ENCODE data around the gene LNX1. TPM values are rescaled to one million over a fixed set of nuclear protein-coding genes. Genes with fewer than 3 reads are reported as not detected.

The LNX1 gene
- total and polyA plus RNA-seq, 2 of the 13 experiments (the other 11 are each of a cell fraction or from before 2014, with no cell fraction given) = 0.49 TPM

DNA sequence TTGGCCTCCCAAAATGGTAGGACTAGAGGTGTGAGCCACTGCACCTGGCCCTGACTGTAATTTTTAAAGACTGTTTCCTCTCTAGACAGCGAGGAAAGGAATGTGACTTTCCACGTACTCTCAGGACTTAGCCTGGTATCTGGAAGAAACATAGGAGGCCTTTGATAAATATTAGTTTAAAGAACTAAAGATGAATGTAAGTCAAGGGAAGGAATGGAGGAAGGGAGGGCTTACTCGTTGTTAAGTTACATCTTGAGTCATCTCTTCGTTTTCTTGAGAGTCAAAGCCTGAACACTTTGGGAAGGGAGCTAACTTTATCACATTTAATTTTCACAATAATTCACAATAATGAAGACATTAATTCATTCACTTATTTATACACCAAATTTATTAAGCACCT lies 7.2 kb upstream of the LNX1 start:
- H4K20me1 ChIP-seq (ENCODE audit: insufficient read depth, low read length) = no peaks in the 10 kb centered on the region
- no peak overlapping the region for H3K9ac ChIP-seq (ENCODE audit: insufficient read depth, low read depth, low read length)
- no peaks in the 10 kb centered on the region for H3K36me3 ChIP-seq (replicated peaks in 1 of 2; ENCODE audit: control insufficient read depth in 1 of 2, insufficient read depth in 2 of 2, low read length in 2 of 2)
- ATAC-seq (no peak), FAIRE-seq (no peak), DNase-seq (ENCODE audit: low spot score) (no peak)
- H3K79me2 ChIP-seq (ENCODE audit: insufficient read depth, low read length) = no peaks in the 10 kb centered on the region
- intact Hi-C loops (cut with micrococcal nuclease; ENCODE audit: unreplicated experiment) (no loop called here), in situ Hi-C loops (cut with HindIII; ENCODE audit: extremely low pct_ligation_motif_present, low pct_unique_long_range_greater_than_20kb) (no loop called here)
- H3K27ac ChIP-seq (ENCODE audit: extremely low read length, insufficient read depth, low read length) = no peak overlapping the region
- H3K9me3 ChIP-seq (ENCODE audit: low read length) = no peaks in the 10 kb centered on the region
- H3K4me3 ChIP-seq (replicated peaks in 1 of 3; ENCODE audit: insufficient read depth in 1 of 3, low read depth in 2 of 3, low read length in 3 of 3) = no peak overlapping the region
- no peaks in the 10 kb centered on the region for H3K4me1 ChIP-seq (ENCODE audit: insufficient read depth, low read length)
- H2AFZ ChIP-seq (ENCODE audit: low read length) = no peak overlapping the region
- H3K4me2 ChIP-seq (ENCODE audit: low read depth, low read length) = no peak overlapping the region
- no TSS peak for BruUV-seq (replicated peaks)
- CTCF ChIA-PET (ENCODE audit: low intra/inter-chr PET ratio, low total read pairs) = no interaction called here
- POLR2A ChIA-PET = no interaction called here
- WGBS (ENCODE audit: low lambda C conversion rate) = 2% methylated on average over 4 of the region's 4 CpGs
- no peaks in the 10 kb centered on the region; a peak in 1 of 5 replicates for H3K27me3 ChIP-seq (ENCODE audit: control insufficient read depth in 1 of 2, insufficient read depth in 2 of 2, low read length in 2 of 2)
- TF ChIP-seq SP140L (CRISPR knock-in tag; IDR thresholded peaks at IDR 0.05; ENCODE audit: borderline replicate concordance) (no peak), IKZF5 (CRISPR knock-in tag; IDR thresholded peaks at IDR 0.05) (no peak), RNF2 (conservative IDR thresholded peaks at IDR 0.05; ENCODE audit: low read depth) (no peak), ONECUT2 (CRISPR knock-in tag; IDR thresholded peaks at IDR 0.05) (no peak), ZBTB1 (CRISPR knock-in tag; IDR thresholded peaks at IDR 0.05; ENCODE audit: borderline replicate concordance) (no peak), HOXA9 (CRISPR knock-in tag; IDR thresholded peaks at IDR 0.05; ENCODE audit: borderline replicate concordance) (no peak), ZNF670 (CRISPR knock-in tag; IDR thresholded peaks at IDR 0.05; ENCODE audit: borderline replicate concordance) (no peak), NPAS2 (CRISPR knock-in tag; IDR thresholded peaks at IDR 0.05; ENCODE audit: borderline replicate concordance) (no peak), ATM (IDR thresholded peaks at IDR 0.05; ENCODE audit: borderline replicate concordance) (no peak), EEA1 (CRISPR knock-in tag; IDR thresholded peaks at IDR 0.05; ENCODE audit: borderline replicate concordance) (no peak), ZNF878 (CRISPR knock-in tag; IDR thresholded peaks at IDR 0.05) (no peak), ZNF839 (CRISPR knock-in tag; IDR thresholded peaks at IDR 0.05; ENCODE audit: borderline replicate concordance) (no peak), ZNF563 (CRISPR knock-in tag; IDR thresholded peaks at IDR 0.05) (no peak), ARID5B (CRISPR knock-in tag; IDR thresholded peaks at IDR 0.05) (no peak)
- TF ChIP-seq, protein P1, sequence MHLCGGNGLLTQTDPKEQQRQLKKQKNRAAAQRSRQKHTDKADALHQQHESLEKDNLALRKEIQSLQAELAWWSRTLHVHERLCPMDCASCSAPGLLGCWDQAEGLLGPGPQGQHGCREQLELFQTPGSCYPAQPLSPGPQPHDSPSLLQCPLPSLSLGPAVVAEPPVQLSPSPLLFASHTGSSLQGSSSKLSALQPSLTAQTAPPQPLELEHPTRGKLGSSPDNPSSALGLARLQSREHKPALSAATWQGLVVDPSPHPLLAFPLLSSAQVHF (CRISPR knock-in tag; IDR thresholded peaks at IDR 0.05) = no peak

All from HepG2 (cell line).